ENCODE measurements around the gene TAS1R1.

Gene TAS1R1

GRCh38 chr1:6581561-6582305 is 26.6 kb downstream of the TAS1R1 start:
- Histone ChIP-seq H3K4me1 (ENCODE audit: control insufficient read depth, low read depth, low read length) (peaks cover 3% of the 10 kb centered on the region), H2BK5ac (ENCODE audit: low read length) (no peak overlapping the region), H3K9ac (ENCODE audit: low read length) (no peak overlapping the region), H3K27me3 (ENCODE audit: insufficient read depth, low read length, poor library complexity) (no peaks in the 10 kb centered on the region), H3K79me2 (ENCODE audit: control insufficient read depth, insufficient read depth, low read length) (peaks cover 3% of the 10 kb centered on the region), H4K5ac (ENCODE audit: low read length) (no peak overlapping the region), H3K23ac (ENCODE audit: low read length) (no peak overlapping the region), H3K79me1 (ENCODE audit: low read length) (peaks cover 8% of the 10 kb centered on the region), H2BK120ac (ENCODE audit: low read depth, low read length) (no peak overlapping the region), H3K56ac (ENCODE audit: low read length) (no peak overlapping the region), H3K4me2 (ENCODE audit: low read length) (no peak overlapping the region), H4K8ac (ENCODE audit: low read depth, low read length) (no peak overlapping the region), H3K36me3 (ENCODE audit: control insufficient read depth, insufficient read depth, low read length) (no peaks in the 10 kb centered on the region), H3K4me3 (ENCODE audit: low read length) (no peak overlapping the region), H2AK5ac (ENCODE audit: low read length) (no peak overlapping the region), H3K27ac (ENCODE audit: low read depth, low read length) (no peak overlapping the region), H2BK15ac (replicated peaks; ENCODE audit: low read depth) (no peak overlapping the region), H3K18ac (ENCODE audit: low read length) (no peak overlapping the region), H3K4ac (ENCODE audit: low read depth, low read length) (no peak overlapping the region)
- WGBS (ENCODE audit: extremely low coverage, insufficient coverage, low lambda C conversion rate) = no CpG with 5 or more reads among the region's 10 CpGs
- DNase-seq = no peak

- Histone ChIP-seq H3K36me3 (ENCODE audit: control insufficient read depth, insufficient read depth, low read length) (no peaks in the 10 kb centered on the region), H3K4me2 (ENCODE audit: low read length) (no peak overlapping the region), H3K18ac (ENCODE audit: low read length) (no peak overlapping the region), H3K23ac (ENCODE audit: low read length) (no peak overlapping the region), H4K8ac (ENCODE audit: low read depth, low read length) (no peak overlapping the region), H2BK120ac (ENCODE audit: low read depth, low read length) (no peak overlapping the region), H3K4me3 (ENCODE audit: low read length) (no peak overlapping the region), H3K56ac (ENCODE audit: low read length) (no peak overlapping the region), H4K5ac (ENCODE audit: low read length) (no peak overlapping the region), H3K4ac (ENCODE audit: low read depth, low read length) (no peak overlapping the region), H3K27ac (ENCODE audit: low read depth, low read length) (no peak overlapping the region), H3K4me1 (ENCODE audit: control insufficient read depth, low read depth, low read length) (peaks cover 3% of the 10 kb centered on the region), H2AK5ac (ENCODE audit: low read length) (no peak overlapping the region), H2BK15ac (replicated peaks; ENCODE audit: low read depth) (no peak overlapping the region), H3K9ac (ENCODE audit: low read length) (no peak overlapping the region), H3K79me2 (ENCODE audit: control insufficient read depth, insufficient read depth, low read length) (peaks cover 3% of the 10 kb centered on the region), H3K27me3 (ENCODE audit: insufficient read depth, low read length, poor library complexity) (no peaks in the 10 kb centered on the region), H3K79me1 (ENCODE audit: low read length) (peaks cover 8% of the 10 kb centered on the region), H2BK5ac (ENCODE audit: low read length) (no peak overlapping the region)
- WGBS (ENCODE audit: extremely low coverage, insufficient coverage, low lambda C conversion rate) = no CpG with 5 or more reads among the region's 1 CpG
- DNase-seq = no peak
Observed at GRCh38 chr1:6582370-6582769, 27.3 kb downstream of the TAS1R1 start.

- WGBS (ENCODE audit: extremely low coverage, insufficient coverage, low lambda C conversion rate) = no CpG with 5 or more reads among the region's 21 CpGs
- no peak overlapping the region for H4K5ac ChIP-seq (ENCODE audit: low read length)
- no peak overlapping the region for H3K18ac ChIP-seq (ENCODE audit: low read length)
- no peak overlapping the region for H3K9ac ChIP-seq (ENCODE audit: low read length)
- H3K4me3 ChIP-seq (ENCODE audit: low read length) = no peak overlapping the region
- H2BK5ac ChIP-seq (ENCODE audit: low read length) = no peak overlapping the region
- no peak overlapping the region for H4K8ac ChIP-seq (ENCODE audit: low read depth, low read length)
- H3K56ac ChIP-seq (ENCODE audit: low read length) = no peak overlapping the region
- no peak overlapping the region for H3K4ac ChIP-seq (ENCODE audit: low read depth, low read length)
- H3K27me3 ChIP-seq (ENCODE audit: insufficient read depth, low read length, poor library complexity) = no peaks in the 10 kb centered on the region
- H3K36me3 ChIP-seq (ENCODE audit: control insufficient read depth, insufficient read depth, low read length) = no peaks in the 10 kb centered on the region
- H2BK120ac ChIP-seq (ENCODE audit: low read depth, low read length) = no peak overlapping the region
- H3K4me2 ChIP-seq (ENCODE audit: low read length) = no peak overlapping the region
- H2AK5ac ChIP-seq (ENCODE audit: low read length) = no peak overlapping the region
- H3K23ac ChIP-seq (ENCODE audit: low read length) = no peak overlapping the region
- no peak overlapping the region for H3K27ac ChIP-seq (ENCODE audit: low read depth, low read length)
- H3K79me2 ChIP-seq (ENCODE audit: control insufficient read depth, insufficient read depth, low read length) = peaks cover 3% of the 10 kb centered on the region
- H2BK15ac ChIP-seq (replicated peaks; ENCODE audit: low read depth) = no peak overlapping the region
- peaks cover 8% of the 10 kb centered on the region for H3K79me1 ChIP-seq (ENCODE audit: low read length)
- H3K4me1 ChIP-seq (ENCODE audit: control insufficient read depth, low read depth, low read length) = peaks cover under 1% of the 10 kb centered on the region
- no peak for DNase-seq
Observed at GRCh38 chr1:6584126-6585080, 29.3 kb downstream of the TAS1R1 start.

GRCh38 chr1:6585081-6585722 is 30.1 kb downstream of the TAS1R1 start:
- WGBS (ENCODE audit: extremely low coverage, insufficient coverage, low lambda C conversion rate) = no CpG with 5 or more reads among the region's 12 CpGs
- no peak for DNase-seq

GRCh38 chr1:6585841-6586240 is 30.7 kb downstream of the TAS1R1 start:
- Histone ChIP-seq H3K9ac (ENCODE audit: low read length) (no peak overlapping the region), H3K36me3 (ENCODE audit: control insufficient read depth, insufficient read depth, low read length) (peaks cover 5% of the 10 kb centered on the region), H3K23ac (ENCODE audit: low read length) (no peak overlapping the region), H2BK15ac (replicated peaks; ENCODE audit: low read depth) (no peak overlapping the region), H3K79me1 (ENCODE audit: low read length) (peaks cover 5% of the 10 kb centered on the region), H3K4me2 (ENCODE audit: low read length) (no peak overlapping the region), H3K56ac (ENCODE audit: low read length) (no peak overlapping the region), H3K4ac (ENCODE audit: low read depth, low read length) (no peak overlapping the region), H4K5ac (ENCODE audit: low read length) (no peak overlapping the region), H4K8ac (ENCODE audit: low read depth, low read length) (no peak overlapping the region), H2AK5ac (ENCODE audit: low read length) (no peak overlapping the region), H3K4me3 (ENCODE audit: low read length) (no peak overlapping the region), H3K27me3 (ENCODE audit: insufficient read depth, low read length, poor library complexity) (no peaks in the 10 kb centered on the region), H2BK120ac (ENCODE audit: low read depth, low read length) (no peak overlapping the region), H3K27ac (ENCODE audit: low read depth, low read length) (no peak overlapping the region), H3K79me2 (ENCODE audit: control insufficient read depth, insufficient read depth, low read length) (no peaks in the 10 kb centered on the region), H3K18ac (ENCODE audit: low read length) (no peak overlapping the region), H2BK5ac (ENCODE audit: low read length) (no peak overlapping the region), H3K4me1 (ENCODE audit: control insufficient read depth, low read depth, low read length) (no peaks in the 10 kb centered on the region)
- no peak for DNase-seq
- no CpG with 5 or more reads among the region's 7 CpGs for WGBS (ENCODE audit: extremely low coverage, insufficient coverage, low lambda C conversion rate)

More at GRCh38 chr1:6585081-6585722, 30.1 kb downstream of the TAS1R1 start:
- Histone ChIP-seq H2BK5ac (ENCODE audit: low read length) (no peak overlapping the region), H2AK5ac (ENCODE audit: low read length) (no peak overlapping the region), H3K4me2 (ENCODE audit: low read length) (no peak overlapping the region), H3K79me2 (ENCODE audit: control insufficient read depth, insufficient read depth, low read length) (peaks cover 3% of the 10 kb centered on the region), H3K36me3 (ENCODE audit: control insufficient read depth, insufficient read depth, low read length) (peaks cover under 1% of the 10 kb centered on the region), H2BK15ac (replicated peaks; ENCODE audit: low read depth) (no peak overlapping the region), H2BK120ac (ENCODE audit: low read depth, low read length) (no peak overlapping the region), H3K4ac (ENCODE audit: low read depth, low read length) (no peak overlapping the region), H3K4me3 (ENCODE audit: low read length) (no peak overlapping the region), H3K27me3 (ENCODE audit: insufficient read depth, low read length, poor library complexity) (no peaks in the 10 kb centered on the region), H3K79me1 (ENCODE audit: low read length) (peaks cover 8% of the 10 kb centered on the region), H3K18ac (ENCODE audit: low read length) (no peak overlapping the region), H3K4me1 (ENCODE audit: control insufficient read depth, low read depth, low read length) (no peaks in the 10 kb centered on the region), H3K56ac (ENCODE audit: low read length) (no peak overlapping the region), H3K23ac (ENCODE audit: low read length) (no peak overlapping the region), H3K9ac (ENCODE audit: low read length) (no peak overlapping the region), H4K8ac (ENCODE audit: low read depth, low read length) (no peak overlapping the region), H3K27ac (ENCODE audit: low read depth, low read length) (no peak overlapping the region), H4K5ac (ENCODE audit: low read length) (no peak overlapping the region)
